ENCODE measurements around the gene SZRD1. TPM values are rescaled to one million over a fixed set of nuclear protein-coding genes. Genes with fewer than 3 reads are reported as not detected.
A peak's percentile ranks its signal among the peaks of the same experiment; 100 is the strongest.
"Not testable (repeated sequence)": the region's sequence is repeated elsewhere in the genome, so short reads cannot be mapped to it uniquely, and the experiment has no call there.

SZRD1 gene
- total and polyA plus RNA-seq, 7 donors: 65.0 to 106 (median 77.3) TPM

- Histone ChIP-seq H3K9me3 (no peaks in the 10 kb centered on the region), H3K4me3 (peak within 1 kb of the TSS; percentile 68 to 99 (median 92)), H3K4me1 (peaks cover 0 to 40% (median 27%) of the 10 kb centered on the region in 4 donors), H3K27ac (peak within 1 kb of the TSS; percentile 86 to 98 (median 96)), H3K36me3 (no peaks in the 10 kb centered on the region), H3K27me3 (no peaks in the 10 kb centered on the region)
- TF ChIP-seq POLR2AphosphoS5 (IDR thresholded peaks at IDR 0.05) (peak; percentile 87 to 96 (median 92)), POLR2A (IDR thresholded peaks at IDR 0.05) (peak; percentile 53 to 68), EP300 (IDR thresholded peaks at IDR 0.05) (no peak)
- TF ChIP-seq, protein P1, sequence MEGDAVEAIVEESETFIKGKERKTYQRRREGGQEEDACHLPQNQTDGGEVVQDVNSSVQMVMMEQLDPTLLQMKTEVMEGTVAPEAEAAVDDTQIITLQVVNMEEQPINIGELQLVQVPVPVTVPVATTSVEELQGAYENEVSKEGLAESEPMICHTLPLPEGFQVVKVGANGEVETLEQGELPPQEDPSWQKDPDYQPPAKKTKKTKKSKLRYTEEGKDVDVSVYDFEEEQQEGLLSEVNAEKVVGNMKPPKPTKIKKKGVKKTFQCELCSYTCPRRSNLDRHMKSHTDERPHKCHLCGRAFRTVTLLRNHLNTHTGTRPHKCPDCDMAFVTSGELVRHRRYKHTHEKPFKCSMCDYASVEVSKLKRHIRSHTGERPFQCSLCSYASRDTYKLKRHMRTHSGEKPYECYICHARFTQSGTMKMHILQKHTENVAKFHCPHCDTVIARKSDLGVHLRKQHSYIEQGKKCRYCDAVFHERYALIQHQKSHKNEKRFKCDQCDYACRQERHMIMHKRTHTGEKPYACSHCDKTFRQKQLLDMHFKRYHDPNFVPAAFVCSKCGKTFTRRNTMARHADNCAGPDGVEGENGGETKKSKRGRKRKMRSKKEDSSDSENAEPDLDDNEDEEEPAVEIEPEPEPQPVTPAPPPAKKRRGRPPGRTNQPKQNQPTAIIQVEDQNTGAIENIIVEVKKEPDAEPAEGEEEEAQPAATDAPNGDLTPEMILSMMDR (IDR thresholded peaks at IDR 0.05): peak in 1 of 4 experiments; percentile 33
- intact Hi-C loops (cut with DNase I): loop anchor here (5.0 kb wide), 1 partner anchor 105 kb away; no protein-coding TSS in a partner anchor
- 0 to 1% methylated on average over 81 of the region's 81 CpGs for WGBS, 2 donors
- DNase-seq: peak; percentile 95
Observed at GRCh38 chr1:16351994-16352841, 14.8 kb upstream of the SZRD1 start, which contains the start of gene FBXO42. Gene FBXO42, minus strand, starts transcription at chr1:16352480. Its CDS starts 37,062 bp downstream, at chr1:16315418.

DNA sequence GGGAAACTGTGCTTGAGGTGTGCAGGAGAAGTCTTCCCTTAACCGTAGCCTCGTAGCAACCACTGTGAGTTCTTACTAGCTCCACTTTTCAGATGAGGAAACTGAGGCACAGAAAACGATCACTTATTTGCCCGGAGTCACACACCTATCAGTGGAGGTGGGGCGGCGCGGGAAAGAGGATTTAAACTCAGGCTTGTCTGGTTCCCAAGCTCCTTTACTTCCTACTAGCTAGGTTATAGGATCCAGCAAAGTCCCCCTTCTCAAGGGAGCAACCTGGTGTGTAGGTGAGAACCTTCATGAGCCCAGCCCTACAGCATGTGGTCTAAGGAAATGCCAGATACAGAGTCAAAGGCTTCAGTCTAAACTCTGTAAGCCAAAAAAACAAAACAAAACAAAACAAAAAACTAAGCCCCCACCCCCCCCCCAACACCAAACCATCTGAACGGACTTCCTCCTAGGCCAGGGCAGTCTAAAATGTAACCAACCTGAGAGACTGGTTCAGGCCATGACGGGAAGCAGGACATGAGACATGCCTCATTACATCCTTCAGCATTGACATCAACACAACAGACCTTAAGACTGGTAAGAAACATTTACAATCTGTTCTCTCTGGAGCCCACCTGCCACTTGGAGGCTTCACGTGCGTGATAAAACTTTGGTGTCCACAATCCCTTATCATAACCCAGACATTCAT lies 14.1 kb upstream of the SZRD1 start:
- Histone ChIP-seq H3K27me3 (no peaks in the 10 kb centered on the region), H3K4me3 (peak overlapping the region; percentile 68 to 99 (median 92)), H3K36me3 (no peaks in the 10 kb centered on the region), H3K9me3 (no peaks in the 10 kb centered on the region), H3K27ac (peak overlapping the region; percentile 86 to 98 (median 96)), H3K4me1 (peaks cover 0 to 38% (median 26%) of the 10 kb centered on the region in 4 donors)
- WGBS, 2 donors: 38 to 60% methylated on average over 11 of the region's 11 CpGs
- intact Hi-C loops (cut with DNase I): loop anchor here (5.0 kb wide), 1 partner anchor 106 kb away; no protein-coding TSS in a partner anchor
- TF ChIP-seq POLR2AphosphoS5 (IDR thresholded peaks at IDR 0.05) (no peak), POLR2A (IDR thresholded peaks at IDR 0.05) (no peak), EP300 (IDR thresholded peaks at IDR 0.05) (no peak)
- TF ChIP-seq, protein P1 (IDR thresholded peaks at IDR 0.05): no peak
- DNase-seq: peak; percentile 35

- no peaks in the 10 kb centered on the region for H3K27me3 ChIP-seq
- intact Hi-C loops (cut with DNase I): loop anchor here (5.0 kb wide), 1 partner anchor 107 kb away; no protein-coding TSS in a partner anchor
- no peaks in the 10 kb centered on the region for H3K9me3 ChIP-seq
- TF ChIP-seq POLR2AphosphoS5 (IDR thresholded peaks at IDR 0.05) (no peak), EP300 (IDR thresholded peaks at IDR 0.05) (no peak), POLR2A (IDR thresholded peaks at IDR 0.05) (no peak)
- TF ChIP-seq, protein P1 (IDR thresholded peaks at IDR 0.05): no peak
- peak; percentile 40 for DNase-seq
- no peaks in the 10 kb centered on the region for H3K36me3 ChIP-seq
- H3K4me3 ChIP-seq: no peak overlapping the region
- H3K27ac ChIP-seq: no peak overlapping the region
- H3K4me1 ChIP-seq: peaks cover 0 to 24% (median 13%) of the 10 kb centered on the region in 4 donors
- 92 to 95% methylated on average over 2 of the region's 2 CpGs for WGBS, 2 donors
Observed at GRCh38 chr1:16354619-16355018, 12.4 kb upstream of the SZRD1 start.

DNA sequence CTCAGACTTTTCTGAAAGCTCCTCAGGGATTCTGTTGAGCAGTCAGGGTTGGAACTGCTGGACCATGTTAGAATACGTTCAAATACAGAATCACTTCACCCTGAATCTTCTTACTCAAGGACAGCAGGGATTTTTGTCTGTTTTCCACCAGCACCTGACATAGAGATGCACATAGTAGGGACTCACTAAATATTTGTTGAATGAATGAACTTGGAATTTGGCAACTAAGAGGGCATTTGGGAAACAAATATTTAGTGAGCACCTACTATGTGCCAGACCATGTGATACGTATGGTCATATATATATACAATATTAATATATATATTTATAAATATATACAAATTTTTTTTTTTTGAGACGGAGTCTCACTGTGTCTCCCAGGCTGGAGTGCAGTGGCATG lies 10.2 kb upstream of the SZRD1 start:
- intact Hi-C loops (cut with DNase I): no loop called here

DNA sequence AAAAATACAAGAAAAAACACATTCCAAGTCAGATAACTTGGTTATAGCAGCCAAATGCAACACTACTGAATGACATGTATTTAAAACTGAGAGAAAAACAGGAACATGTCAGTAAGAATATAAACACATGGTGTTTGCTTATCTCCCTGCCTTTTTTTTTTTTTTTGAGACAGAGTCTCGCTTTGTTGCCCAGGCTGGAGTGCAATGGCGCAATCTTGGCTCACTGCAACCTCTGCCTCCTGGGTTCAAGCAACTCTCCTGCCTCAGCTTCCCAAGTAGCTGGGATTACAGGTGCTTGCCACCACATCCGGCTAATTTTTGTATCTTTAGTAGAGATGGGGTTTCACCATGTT lies 1.9 kb upstream of the SZRD1 start:
- not testable (repeated sequence) for H3K27me3 ChIP-seq, H3K36me3 ChIP-seq, H3K9me3 ChIP-seq, H3K4me3 ChIP-seq, DNase-seq
- TF ChIP-seq POLR2AphosphoS5 (IDR thresholded peaks at IDR 0.05): peak in 2 of 4 donors; percentile 46 to 55
- peak in 1 of 4 donors; percentile 5 for TF ChIP-seq EP300 (IDR thresholded peaks at IDR 0.05)
- WGBS, 2 donors: 81 to 85% methylated on average over 3 of the region's 3 CpGs
- intact Hi-C loops (cut with DNase I): loop anchor here (10.0 kb wide), 1 partner anchor 160 kb away; no protein-coding TSS in a partner anchor
- peak overlapping the region; percentile 41 to 92 (median 58) for H3K27ac ChIP-seq
- peaks cover 0 to 33% (median 27%) of the 10 kb centered on the region in 4 donors for H3K4me1 ChIP-seq

More for the DNA sequence above, 10.2 kb upstream of the SZRD1 start:
- 89% methylated on average over 3 of the region's 3 CpGs for WGBS, 2 donors
- Histone ChIP-seq H3K4me3 (no peak overlapping the region), H3K4me1 (peaks cover 0 to 6% (median 5%) of the 10 kb centered on the region in 4 donors), H3K27me3 (no peaks in the 10 kb centered on the region), H3K36me3 (no peaks in the 10 kb centered on the region), H3K27ac (no peak overlapping the region), H3K9me3 (no peaks in the 10 kb centered on the region)
- no peak for DNase-seq
- TF ChIP-seq POLR2AphosphoS5 (IDR thresholded peaks at IDR 0.05): no peak

Measured in sigmoid colon (tissue), 7 donors.